ENCODE results near the gene NAT14.
"Not testable (repeated sequence)": the region's sequence is repeated elsewhere in the genome, so short reads cannot be mapped to it uniquely, and the experiment has no call there.

The NAT14 gene

DNA sequence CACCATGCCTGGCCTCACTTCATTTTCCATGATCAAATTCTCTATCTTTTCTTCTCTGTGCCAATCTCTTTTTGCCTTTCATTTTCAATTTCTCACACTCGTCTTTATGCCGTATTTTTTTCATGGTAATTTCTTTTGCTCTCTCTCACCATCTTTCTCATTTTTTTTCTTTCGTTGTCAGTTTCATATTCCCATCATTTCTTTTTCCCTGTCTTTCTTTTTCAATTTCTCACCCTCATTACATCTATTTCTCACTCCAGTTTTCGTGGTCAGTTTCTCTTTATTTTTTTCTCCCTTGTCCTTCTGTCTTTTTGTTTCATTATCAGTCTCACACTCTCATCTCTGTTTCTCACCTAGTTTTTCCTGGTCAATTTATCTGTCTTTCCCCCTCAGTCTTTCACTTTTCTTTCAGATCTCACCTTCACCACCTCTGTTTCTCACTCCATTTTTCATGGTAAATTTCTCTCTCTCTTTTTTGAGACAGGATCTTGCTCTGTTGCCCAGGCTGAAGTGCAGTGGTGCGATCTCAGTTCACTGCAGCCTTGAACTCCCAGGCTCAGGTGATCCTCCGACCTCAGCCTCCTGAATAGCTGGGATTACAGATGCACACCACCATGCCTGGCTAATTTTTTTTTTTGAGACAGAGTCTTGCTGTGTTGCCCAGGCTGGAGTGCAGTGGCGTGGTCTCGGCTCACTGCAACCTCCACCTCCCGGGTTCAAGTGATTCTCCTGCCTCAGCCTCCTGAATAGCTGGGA is 17.4 kb downstream of the NAT14 start:
- DNase-seq (ENCODE audit: low read depth, low spot score) = no peak

GRCh38 chr19:55503157-55503501 is 18.1 kb downstream of the NAT14 start:
- DNase-seq (ENCODE audit: low read depth, low spot score) = no peak

DNA sequence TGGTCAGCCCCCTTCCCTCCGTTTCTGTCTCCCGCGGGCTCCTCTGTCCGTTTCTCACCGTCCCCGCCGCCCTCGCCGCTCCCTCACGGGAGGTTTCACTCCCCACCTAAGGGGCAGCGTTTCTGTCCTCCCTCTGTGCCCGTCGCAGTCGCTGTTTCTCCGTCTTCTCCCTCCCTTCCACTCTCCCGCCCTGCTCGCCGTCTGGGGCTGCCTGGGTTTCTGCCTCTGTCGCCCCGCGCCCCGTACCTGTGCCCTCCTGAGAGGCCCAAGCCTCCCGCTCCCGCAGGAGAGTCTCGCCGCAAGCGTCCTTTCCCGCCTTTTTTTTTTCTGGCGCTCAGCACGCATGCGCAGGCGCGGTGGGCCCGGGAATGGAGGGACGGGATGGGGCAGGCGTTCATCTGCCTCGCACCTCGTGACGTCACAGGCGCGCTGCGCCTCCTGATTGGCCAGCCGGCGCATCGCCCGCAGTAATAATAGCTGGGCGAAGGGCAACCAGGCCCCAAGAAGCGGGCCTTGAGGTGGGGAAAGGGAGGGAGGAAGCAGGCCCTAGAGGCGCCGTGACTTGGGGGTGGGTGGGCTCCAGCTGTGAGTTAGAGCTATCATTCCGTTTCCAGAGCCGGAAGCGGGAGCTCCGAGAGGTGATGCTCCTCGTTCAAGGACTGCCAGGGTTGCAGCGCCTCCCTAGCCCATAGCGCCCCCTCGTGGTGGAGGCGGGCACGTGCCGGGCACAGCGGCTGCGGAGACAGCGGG is 18.7 kb downstream of the NAT14 start:
- peak; percentile 97 for DNase-seq (ENCODE audit: low read depth, low spot score)

- DNase-seq (ENCODE audit: low read depth, low spot score) = no peak
Measured at GRCh38 chr19:55504252-55504603, 19.2 kb downstream of the NAT14 start.

GRCh38 chr19:55504981-55505380 is 20.0 kb downstream of the NAT14 start:
- no peak for DNase-seq (ENCODE audit: low read depth, low spot score)

GRCh38 chr19:55508120-55508519 is 23.1 kb downstream of the NAT14 start:
- no peak for DNase-seq (ENCODE audit: low read depth, low spot score)

GRCh38 chr19:55516878-55517620 is 32.1 kb downstream of the NAT14 start:
- DNase-seq (ENCODE audit: low read depth, low spot score) = peak; percentile 97

GRCh38 chr19:55519451-55520311 is 34.7 kb downstream of the NAT14 start:
- DNase-seq (ENCODE audit: low read depth, low spot score) = peak; percentile 44

GRCh38 chr19:55520691-55521292 is 35.8 kb downstream of the NAT14 start:
- no peak for DNase-seq (ENCODE audit: low read depth, low spot score)

- DNase-seq (ENCODE audit: low read depth, low spot score) = no peak
Measured at GRCh38 chr19:55525289-55526101, 40.5 kb downstream of the NAT14 start.

DNA sequence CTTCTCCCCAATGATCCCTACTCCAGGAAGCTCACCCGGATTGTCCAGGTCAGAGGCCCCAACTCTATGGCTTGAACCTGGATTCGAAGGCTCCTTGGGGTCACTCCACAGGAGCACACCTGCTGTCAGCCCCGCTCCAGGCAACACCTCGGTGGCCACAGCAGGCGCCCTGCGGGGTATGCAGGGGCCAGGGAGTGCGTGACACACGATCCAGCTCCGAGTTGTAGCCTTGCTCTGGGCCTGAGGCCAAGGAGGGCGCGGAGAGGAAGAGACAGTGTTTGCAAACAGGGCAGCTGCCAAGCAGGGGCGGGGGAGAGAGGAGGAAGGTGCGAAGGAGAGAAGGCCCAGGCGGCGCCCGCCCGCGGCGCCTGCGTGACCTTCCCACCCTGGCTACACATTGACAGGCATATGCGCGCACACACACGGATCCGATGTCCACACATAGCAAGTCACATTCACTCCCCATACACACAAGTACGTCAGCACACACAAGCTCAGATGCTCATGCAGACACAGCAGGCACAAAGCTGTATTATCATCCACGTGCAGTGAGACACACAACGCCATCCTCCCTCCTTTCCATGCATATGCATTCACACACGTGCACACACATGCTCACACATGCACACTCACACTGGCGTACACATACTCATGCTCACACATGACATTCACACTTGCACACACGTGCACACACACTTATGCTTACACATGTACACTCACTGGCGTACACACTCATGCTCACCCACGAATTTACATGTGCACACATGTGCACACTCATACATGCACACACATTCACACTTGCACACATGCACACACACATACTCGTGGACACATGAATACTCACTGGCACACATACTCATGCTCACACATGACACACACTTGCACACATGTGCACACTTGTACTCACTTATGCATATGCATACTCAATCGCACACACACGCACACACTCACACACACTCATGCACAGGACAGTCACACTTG is 41.5 kb downstream of the NAT14 start:
- peak; percentile 47 for DNase-seq (ENCODE audit: low read depth, low spot score)

- no peak for DNase-seq (ENCODE audit: low read depth, low spot score)
Measured at GRCh38 chr19:55527197-55528029, 42.4 kb downstream of the NAT14 start.

- no peak for DNase-seq (ENCODE audit: low read depth, low spot score)
Measured at GRCh38 chr19:55528030-55528803, 43.2 kb downstream of the NAT14 start.

GRCh38 chr19:55529636-55530234 is 44.7 kb downstream of the NAT14 start:
- no peak for DNase-seq (ENCODE audit: low read depth, low spot score)

- DNase-seq (ENCODE audit: low read depth, low spot score) = no peak
Measured at GRCh38 chr19:55530996-55531395, 46.0 kb downstream of the NAT14 start.

DNA sequence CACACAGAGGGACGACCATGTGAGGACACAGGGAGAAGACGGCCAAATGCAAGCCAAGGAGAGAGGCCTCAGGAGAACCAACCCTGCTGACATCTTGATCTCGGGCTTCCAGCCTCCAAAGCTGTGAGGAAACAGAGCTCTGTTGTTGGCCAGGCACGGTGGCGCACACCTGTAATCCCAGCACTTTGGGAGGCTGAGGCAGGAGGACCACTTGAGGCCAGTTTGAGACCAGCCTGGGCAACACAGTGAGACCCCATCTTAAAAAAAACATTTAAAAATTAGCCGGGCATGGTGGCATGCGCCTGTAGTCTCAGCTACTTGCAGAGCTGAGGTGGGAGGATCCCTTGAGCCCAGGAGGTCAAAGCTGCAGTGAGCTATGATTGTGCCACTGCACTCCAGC is 49.3 kb downstream of the NAT14 start:
- DNase-seq (ENCODE audit: low read depth, low spot score) = not testable (repeated sequence)

Measured in astrocyte of the hippocampus (primary cell).